ENCODE data around the gene SIL1.
"Not testable (repeated sequence)": the region's sequence is repeated elsewhere in the genome, so short reads cannot be mapped to it uniquely, and the experiment has no call there.

SIL1 gene

DNA sequence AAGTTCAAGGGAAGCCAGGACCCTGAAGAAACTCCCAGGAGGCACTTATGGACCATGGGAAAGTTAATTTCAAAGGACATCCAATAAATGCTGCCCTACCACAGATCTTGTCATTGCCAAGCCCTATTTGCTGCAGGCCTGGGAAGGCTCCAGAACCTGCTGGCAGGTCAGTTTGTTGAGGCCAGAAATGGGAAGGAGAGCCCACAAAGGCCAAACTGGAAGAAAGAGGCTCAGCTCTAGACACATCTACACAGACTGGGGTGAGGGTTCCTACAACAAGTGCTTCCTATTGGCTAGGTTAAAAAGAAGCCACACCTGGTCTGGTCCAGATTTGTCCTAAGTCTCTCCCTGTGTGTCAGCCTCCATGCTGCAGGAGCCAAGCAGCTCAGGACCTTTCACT, 94.4 kb downstream of the SIL1 start:
- DNase-seq = no peak

DNA sequence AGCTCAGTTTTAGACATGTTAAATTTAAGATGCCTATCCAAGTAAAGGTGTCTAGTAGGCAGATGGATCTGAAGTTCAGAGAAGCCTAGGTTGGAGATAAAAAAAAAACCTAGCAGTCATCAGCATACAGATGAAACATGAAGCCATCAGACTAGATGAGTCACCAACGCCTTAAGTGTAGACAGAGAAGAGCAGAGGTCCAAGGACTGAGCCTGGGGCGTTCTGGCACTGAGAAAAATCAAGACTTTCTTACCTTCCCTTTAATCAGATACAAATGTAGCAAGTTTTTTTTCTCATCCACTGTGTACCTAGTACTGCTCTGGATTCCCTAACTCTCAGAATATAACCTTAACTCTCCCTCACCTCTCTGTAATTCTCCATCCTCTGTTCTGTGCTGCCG, 97.3 kb downstream of the SIL1 start:
- DNase-seq = no peak

DNA sequence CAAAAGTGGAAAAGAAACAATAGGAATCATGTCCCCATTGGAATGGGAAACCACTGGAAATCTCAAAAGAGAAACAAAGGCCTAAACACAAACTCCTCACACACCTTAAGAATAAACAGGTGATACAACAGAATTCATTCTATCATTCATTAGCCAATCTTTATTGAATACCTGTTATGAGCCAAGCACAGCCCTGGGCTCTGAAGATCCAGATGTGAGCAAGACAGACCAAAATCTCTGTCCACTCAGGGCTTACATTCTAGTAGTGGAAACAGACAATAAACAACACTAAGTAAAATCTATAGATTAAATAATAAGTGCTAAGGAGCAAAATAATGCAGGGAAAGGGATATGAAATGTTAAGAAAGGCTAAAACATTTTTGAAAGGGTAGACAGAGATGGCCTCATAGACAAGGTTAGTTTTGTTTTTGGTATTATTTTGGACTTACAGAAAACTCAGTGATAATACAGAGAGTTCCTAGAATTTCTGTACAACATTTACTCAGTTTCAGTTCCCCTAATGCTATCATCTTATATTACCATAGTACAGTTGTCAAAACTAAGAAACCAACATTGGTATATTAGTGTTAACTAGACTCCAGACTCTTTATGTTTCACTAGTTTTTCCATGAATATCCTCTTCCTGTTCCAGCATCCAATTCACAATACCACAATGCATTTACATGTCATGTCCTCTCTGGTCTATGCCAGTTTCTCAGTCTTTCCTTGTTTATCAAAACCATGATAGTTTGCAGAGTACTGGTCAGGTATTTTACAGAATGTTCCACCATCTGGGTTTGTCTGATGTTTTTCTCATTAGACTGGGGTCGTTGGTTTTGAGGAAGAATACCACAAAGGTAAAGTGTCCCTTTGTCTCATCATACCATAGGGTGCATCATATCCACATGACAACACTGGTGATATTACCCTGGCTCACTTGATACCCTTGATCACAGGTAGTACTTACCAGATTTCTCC, 103.7 kb downstream of the SIL1 start:
- DNase-seq = no peak

DNA sequence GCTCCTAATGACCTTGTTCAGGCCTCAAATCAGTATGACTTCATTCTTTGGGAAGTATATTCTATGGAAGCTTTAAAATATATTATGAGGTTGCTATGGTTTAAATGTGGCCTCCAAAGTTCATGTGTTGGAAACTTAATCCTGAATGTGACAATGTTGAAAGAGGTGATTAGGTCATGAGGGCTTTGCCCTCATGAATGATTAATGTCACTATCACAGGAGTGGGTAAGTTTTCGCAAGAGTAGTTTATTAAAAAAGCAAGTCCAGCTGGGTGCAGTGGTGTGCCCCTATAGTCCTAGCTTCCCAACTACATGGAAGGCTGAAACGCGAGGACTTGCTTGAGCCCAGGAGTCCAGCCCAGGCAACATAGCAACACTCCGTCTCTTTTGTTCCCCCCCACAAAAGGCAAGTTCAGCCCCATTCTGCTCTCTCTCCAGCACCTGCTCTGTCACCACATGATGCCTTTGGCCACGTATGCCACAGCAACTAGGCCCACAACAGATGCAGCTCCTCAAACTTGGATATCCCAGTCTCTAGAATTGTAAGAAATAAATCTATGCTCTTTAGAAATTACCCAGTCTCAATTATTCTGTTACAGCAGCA, 105.3 kb downstream of the SIL1 start:
- DNase-seq = no peak

DNA sequence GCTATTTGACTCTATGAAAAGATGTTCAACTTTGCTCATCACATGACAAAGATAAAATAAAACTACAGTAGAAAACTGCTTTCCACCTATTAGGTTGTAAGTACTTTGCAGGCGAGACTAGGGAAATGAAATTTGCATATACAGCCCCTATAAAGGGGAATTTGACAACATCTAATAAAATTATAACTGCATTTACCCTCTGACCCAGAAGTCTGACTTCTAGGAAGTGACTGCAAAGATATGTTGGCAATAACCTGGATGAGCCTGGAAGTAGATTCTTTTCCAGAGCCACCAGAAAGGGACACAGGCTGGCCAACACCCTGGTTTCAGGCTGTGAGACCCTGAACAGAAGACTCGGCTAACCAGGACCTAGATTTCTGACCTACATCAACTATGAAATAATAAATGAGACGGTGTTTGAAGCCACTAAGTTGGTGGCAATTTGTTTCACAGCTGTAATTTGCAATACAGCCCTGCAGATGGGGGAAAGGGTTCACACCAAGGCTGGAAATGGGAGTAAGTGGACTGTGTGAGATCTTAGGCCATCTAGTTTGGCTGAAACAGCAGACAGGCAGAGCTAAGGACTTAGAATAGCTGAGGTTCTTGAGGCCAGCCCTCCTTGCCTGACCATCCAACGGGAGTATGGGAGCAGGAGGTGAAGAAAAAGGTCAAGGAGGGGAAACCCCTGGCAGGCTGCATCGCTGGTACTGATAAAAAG, 106.6 kb downstream of the SIL1 start:
- DNase-seq = no peak

DNA sequence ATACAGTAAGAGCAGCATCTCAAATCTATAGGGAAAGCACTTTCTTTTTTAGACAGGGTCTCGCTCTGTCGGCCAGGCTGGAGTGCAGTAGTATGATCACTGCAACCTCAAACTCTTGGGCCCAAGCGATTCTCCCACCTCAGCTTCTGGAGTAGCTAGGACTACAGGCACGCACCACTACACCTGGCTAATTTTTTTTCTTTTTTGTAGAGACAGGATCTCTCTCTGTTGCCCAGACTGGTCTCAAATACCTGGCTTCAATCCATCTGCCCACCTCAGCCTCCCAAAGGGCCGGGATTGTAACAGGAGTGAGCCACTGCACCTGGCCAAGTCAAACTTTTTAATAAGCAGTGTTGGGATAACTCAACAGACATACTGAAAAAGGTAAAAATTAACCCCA, 107.6 kb downstream of the SIL1 start:
- no peak for DNase-seq

DNA sequence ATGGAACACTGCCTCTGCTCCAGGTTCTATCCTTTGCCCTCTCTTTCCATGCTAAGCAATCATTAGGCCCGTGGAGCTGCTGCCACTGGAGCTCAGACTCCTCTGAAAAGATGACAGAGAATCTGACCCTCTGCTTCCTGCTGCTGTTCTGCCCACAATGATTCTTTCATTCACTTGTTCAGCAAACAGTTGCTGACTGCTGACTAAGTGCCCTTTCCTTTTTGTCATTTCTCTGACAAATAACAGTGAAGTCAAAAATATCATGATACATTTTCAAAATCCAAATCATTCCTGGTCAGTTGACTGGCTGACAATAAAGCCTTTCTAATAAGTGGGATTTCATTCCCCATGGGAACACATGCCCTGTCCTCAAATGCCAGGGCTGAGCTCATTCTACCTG, 110.1 kb downstream of the SIL1 start:
- no peak for DNase-seq

DNA sequence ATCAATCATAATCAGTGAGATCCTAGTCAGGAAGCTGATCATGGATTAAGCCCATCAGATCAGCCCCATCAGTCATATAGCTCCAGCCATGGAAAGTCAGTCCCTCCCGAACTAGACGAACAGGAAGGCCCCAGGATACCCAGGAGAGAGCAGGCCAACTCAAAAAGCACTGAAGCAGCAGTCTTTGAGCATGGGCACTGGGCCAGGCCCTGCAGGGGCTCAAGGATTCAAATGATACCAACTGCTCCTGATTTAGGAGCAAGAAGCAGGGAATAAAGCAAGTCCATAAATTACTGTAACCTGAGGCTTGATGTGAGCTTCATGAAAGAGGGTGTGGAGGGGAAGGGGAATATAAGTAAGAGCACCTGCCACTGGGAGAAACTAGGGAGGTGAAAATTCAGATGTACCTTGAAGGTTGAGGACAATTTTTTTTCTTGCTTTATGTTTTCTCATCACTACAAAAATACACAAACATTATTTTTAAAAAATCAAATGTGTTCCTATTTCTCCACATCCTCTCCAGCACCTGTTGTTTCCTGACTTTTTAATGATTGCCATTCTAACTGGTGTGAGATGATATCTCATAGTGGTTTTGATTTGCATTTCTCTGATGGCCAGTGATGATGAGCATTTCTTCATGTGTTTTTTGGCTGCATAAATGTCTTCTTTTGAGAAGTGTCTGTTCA, 115.2 kb downstream of the SIL1 start:
- no peak for DNase-seq

DNA sequence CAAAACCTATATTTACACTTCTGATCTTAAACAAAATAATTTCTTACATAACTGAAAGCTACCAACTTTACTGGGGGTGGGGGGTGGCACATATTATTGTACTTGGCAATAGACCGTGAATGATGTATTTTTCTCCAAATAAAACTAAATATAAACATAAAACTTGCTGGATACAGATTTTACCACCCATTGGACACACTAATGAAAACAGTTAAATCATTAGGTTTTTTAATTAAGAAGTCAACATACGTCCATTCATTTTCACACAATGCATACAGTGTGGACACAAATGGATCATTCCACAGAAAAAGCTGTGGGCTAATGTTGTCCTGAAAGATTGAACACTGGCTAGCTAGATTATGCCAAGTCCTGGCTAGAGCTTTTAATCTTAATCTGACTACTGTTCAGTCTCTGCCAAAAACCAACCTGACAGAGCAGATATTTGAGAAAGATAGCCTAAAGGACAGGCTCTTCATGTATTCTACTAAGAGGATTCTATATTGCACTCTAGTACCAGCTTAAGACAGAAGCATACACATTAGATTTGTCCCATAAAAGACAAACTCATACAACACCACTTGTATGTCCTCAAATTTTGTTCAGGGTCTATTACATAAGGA, 118.1 kb downstream of the SIL1 start:
- no peak for DNase-seq

DNA sequence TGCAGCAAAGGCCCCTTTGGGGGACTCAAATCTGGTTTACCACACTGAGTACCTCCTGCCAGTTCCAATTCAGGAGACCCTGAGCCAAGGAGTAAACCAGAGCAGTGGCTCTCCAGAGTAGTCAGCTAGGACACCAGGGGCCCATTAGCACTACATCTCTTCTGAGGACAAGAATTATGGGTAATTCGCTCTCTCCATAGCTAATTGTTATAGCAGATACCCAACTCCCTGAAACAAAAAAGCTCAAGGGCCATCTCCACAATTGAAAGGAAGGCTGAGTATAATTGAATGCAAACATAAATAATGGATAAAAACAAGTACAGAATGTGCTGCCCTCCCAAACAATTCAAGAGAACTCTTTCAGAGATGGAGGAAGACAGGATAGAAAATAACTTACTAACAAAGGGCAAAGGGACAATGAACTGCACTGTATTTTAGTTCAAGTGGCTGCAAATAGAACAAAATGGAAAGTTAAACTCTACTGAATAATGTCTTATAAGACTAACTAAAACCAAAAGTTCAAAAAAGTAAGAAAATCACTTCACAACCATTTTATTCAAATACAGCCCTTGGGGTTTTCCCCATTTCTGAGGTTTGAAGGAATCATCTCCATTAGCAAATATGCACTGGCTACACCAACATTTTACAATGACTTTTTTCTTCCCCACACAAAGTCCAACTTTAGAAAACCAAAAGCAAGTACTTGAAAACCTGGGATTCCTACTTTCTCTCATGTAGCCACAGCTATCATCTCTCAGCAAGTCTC, 118.8 kb downstream of the SIL1 start:
- DNase-seq = no peak

DNA sequence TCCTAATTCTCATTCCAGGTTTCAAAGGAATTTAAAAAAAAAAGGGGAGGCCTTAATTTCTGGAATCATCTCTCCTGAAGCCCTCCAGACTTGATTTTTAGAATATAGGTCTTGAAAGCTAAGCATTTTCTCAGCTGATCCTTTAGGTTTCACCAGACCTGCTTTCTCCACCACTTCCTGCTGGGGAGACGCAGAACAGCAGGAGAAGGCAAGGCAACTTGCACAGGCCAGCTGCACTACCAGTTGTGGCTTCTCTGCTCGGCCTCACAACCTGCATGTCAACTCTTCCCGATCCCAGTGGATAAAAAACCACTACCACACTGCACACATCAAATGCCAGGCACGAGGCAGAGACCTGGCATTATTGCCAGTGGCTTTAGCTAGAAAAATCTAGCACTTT, 119.8 kb downstream of the SIL1 start:
- no peak for DNase-seq

DNA sequence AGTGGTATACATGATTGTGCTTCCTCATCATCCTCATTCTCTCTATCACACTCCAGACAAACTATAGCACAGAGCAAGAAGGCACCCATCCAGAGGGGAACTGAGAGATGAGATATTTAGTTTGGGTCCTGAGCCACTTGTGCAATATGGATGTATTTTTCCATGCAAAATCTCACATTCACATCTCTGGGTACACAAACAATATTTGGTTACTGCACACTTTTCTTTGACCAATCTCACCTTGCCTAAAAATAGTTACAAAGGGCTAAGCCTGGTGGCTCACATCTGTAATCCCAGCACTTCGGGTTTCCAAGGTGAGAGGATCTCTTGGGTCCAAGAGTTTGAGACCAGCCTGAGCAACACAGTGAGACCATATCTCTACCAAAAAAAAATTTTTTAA, 120.3 kb downstream of the SIL1 start:
- no peak for DNase-seq

DNA sequence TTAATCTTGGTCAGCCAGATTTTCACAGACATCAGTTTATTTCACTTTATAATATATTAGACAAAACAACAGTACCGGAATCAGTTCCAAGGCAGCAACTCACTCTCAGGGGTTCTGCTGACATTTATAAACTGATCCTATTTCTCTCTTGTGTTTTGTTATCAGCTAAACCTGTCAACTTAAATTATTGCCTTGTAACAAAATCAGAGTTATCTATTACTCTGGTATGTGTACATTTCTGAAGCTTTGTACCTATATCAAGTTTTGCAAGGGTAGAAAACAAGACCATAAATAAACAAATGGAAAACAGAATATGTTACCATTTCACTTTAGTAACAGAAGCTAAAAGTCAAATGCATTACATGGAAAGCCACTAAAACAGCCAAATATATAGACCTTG, 122.1 kb downstream of the SIL1 start:
- no peak for DNase-seq

DNA sequence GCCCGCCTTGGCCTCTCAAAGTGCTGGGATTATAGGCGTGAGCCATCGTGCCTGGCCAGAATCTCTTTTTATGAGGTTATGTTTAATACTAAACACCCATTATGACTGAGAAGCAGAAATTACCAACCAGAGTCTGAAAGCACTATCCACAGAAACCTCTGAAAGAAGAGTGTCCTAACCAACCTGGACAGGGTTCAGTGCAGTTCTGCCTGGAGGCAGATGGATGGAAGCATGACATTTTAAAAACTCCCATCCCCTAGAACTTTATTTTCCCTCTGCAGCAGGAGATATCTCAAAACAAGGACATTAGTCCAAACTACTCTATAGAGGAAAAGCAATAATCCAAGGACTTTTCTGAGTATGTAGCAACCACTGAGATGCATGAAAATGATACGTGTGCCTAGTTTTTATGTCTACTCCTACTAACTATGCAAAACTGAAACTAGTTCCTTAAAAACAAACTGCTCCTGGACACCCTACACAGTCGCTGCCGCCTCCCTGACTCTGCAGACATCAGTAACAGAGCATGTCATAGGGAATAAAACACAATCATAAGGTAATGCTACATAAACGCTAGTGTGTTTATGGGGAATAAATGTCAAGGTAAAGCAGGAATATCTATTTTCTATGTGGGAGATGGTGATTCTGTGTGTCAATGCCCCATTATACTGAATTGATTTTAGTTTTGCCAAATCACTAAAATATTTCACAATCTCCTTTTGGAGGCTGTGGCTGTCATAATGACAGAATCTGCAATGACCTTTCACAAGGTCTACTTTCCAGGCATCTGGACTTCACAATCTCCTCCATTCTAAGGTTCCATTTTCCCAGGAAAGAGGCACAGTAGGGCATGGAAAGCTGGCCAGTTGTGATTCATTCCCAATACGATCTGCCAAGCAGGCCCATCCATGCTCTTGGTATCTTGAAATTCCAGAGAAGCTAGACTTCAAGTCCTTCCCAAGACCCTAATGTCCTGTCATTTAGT, 122.8 kb downstream of the SIL1 start:
- DNase-seq = no peak

DNA sequence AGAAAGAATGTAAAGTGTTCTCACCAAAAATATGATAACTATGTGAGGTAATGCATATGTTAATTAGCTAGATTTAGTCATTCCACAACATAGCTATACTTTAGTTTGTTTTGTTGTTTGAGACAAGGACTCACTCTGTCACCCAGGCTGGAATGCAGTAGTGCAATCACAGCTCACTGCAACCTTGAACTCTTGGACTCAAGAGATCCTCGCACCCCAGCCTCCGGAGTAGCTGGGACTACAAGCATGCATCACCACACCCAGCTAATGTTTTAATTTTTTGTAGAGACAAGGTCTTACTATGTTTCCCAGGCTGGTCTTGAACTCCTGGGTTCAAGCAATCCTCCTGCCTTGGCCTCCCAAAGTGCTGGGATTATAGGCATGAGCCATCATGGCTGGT, 124.2 kb downstream of the SIL1 start:
- DNase-seq = not testable (repeated sequence)

DNA sequence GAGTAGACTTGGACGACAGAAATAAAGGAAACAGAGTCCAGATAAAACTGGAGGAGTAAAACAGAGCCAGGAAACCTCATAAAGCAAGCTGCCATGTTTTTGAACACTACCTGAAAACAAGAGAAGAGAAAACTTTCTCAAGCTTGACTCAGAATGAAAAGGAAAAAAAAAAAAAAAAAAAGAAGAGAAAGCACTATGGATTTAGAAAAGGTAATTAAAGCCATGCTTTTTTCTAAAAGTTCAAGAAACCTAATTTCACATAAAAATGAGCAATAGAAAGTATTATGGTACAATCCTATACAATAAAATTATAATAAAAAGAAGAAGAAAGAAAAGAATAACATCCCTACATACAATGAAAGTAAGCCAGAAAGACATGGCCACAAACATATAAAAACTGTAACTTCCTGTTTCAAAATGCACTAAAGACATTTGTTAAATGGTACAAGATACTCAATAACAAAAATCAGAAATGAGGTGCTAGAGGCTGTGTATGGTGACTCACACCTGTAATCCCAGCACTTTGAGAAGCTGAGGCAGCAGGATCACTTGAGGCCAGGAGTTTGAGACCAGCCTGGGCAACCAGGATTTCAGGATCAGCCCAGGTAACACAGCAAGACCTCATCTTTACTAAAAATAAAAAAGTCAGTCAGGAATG, 129.5 kb downstream of the SIL1 start:
- DNase-seq = no peak

DNA sequence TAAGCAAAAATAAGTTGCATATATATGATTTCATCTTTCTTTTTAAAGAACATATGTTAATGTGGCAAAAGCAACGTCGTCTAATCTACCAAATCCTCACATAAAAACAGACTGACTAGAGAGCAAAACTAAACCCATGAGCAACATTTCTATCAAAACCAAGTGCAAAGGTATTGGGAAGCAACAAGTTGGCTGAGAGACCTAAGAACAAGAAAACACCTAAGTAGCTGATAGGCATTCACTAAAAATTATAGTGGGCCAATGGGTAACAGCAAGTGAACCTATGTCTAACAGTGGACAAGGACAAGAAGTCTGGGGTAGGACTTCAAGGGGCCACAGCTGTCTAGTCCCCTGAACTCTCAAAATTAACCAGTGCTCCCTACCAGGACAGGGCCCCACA, 130.1 kb downstream of the SIL1 start:
- DNase-seq = no peak

DNA sequence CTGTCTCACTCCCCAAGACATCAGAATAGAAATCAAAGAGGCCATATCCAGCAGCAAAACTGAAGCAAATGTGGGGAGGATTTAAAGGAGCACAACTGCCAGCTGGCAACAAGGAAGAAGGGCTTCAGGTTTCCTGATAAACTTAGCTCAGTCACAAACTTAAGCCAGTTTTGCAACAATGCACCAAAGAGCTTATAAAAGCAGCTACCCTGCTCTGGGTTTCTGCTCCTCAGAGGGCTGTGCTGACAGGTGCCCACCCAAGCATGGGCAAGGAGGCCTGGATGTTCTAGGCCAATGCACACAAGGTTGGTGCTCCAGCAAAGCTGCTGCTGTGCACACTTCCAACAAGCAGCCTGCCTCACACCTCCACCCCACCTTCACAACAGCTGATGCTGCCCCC, 132.9 kb downstream of the SIL1 start:
- no peak for DNase-seq

DNA sequence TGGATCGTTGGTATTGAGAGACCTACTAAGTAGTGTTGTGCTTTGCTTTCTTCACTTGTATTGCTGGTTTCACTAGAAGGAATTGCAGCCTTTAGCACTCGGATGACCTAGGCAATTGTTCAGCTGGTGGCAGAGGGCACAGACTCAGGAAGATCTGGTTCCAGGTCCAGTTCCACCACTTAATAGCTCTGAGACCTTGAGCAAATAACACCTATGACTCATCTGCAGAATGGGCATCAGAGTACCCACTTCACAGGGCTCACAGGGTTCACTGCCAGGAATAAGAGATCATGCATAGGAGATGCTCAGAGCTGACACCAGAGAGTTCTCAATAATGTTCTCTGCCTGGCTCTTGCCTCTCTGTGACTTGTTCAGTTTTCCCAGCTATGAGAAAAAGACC, 133.6 kb downstream of the SIL1 start:
- DNase-seq = no peak

DNA sequence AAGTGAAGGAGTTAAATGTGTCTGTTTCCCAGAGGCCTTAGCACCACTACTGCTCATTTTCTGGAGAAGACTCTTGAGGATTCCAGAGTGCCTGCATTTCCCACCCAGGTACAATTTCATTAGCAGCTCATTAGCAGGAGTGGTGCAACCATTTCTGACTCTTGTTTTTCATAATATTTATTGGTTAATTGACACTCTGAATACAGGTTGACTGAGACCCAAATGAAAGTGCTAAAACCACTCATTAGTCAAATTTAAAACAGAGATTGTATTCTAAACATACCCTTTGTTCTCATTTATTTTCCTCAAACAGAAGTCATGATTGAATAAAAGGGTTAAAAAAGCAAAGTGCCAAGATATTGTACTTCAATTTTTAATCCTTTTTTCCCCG, 134.5 kb downstream of the SIL1 start:
- no peak for DNase-seq

Data from stimulated activated CD4-positive, alpha-beta T cell treated with anti-CD3 and anti-CD28 coated beads, Interleukin-4, amount 100 ng/mL, for 4 hours (primary cell).